HG03159 (cell line): ENCODE data around the gene SOD2.
A peak's percentile ranks its signal among the peaks of the same experiment; 100 is the strongest.
"Not testable (repeated sequence)": the region's sequence is repeated elsewhere in the genome, so short reads cannot be mapped to it uniquely, and the experiment has no call there.

ENCODE experiments used
- ATAC-seq: cut with Tn5 transposase; IDR thresholded peaks from one replicate; pipeline ENCODE4 v1.9.1; 2021; ENCODE audit warnings: mild to moderate bottlenecking, moderate library complexity; ENCODE audit not compliant: unreplicated experiment

The SOD2 gene

DNA sequence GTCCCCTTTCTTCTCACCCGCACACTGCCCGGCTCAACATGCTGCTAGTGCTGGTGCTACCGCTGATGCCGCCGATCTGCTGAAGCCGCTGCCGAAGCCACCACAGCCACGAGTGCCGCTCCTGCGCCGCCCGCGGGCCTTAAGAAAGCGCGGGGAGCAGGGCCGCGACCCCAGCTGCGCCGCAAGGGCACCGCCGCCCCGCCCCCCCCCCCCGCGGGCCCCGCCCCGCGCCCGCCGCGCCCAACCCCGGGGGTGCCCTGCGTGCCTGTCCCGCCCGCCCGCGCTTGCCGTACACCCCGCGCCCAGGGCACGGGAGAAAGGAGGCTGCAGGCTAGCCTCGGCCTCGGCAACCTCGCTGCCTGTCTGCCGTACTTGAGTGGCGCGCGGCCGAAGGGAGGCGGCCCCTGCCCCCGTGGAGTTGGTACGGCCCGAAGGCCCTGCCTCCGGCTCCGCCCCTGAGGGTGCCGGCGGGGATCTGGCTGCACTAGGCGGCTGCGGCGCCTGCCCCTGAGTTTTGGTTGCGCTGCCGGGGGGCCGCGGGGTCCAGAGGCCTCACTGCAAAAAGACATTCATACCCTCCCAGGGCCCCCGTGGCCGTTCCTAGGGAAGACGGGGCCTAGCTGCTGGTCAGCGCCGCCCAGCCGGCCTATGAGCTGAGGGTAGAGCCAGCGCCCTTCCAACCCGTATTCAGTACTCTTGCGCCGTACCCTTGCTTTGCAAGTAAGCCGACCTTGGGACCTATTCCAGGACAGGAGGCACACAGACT is at the start of gene SOD2:
Gene SOD2 (minus strand): TSS at position 114 of the 766 bp plus-strand sequence. CDS start 74 bp downstream, at position 40.
- peak; percentile 77 for ATAC-seq

DNA sequence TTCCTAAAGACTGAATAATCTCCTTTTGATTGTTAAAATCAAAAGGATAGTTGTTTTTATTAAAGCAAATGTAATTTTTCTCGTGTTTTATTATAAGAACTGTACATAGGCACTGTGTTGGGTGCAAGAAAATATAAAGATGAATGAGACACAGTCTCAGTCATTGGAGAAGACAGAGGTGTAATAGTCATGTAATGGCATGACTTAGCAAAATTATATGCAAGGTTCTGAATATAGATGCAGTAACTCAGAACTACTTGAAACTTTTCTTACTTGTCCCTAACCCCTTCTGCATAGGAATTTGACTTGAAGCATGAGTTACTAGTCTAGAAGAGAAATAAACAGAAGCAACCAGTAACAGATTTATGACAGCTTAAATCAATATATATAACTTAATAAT is 49.1 kb upstream of the SOD2 start:
- no peak for ATAC-seq

DNA sequence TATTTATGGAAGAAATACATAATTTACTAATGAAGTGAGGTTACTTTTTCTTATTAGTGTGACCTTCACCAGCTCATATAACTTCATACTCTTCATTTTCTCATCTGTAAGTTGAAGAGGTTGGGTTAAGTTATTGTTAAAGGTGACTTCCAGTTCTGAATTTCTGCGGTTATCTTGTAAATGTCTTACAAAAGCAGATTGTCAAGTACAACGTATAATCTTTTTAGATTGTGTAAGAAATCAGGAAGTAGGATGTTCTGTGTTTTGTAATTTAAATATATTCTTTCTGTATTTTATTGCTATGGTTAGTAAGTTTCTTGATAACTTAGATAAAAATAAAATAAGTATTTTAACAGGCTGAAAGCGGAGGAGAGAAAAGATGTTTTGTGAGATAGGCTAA is 46.3 kb upstream of the SOD2 start:
- ATAC-seq, result no peak

DNA sequence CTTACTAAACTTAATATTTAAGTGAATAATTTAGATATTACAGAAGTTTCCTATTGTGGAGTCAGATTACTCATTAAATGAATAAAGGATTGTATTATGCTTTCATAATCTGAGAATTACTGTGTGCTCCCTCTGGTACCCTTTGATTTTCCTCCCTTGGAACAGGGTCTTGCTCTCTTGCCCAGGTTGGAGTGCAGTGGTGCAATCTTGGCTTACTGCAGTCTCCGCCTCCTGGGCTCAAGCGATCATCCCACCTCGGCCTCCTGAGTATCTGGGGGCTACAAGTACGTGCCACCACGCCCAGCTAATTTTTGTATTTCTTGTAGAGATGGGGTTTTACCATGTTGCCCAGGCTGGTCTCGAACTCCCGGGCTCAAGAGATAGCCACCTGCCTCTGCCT is 43.9 kb upstream of the SOD2 start:
- no peak for ATAC-seq

DNA sequence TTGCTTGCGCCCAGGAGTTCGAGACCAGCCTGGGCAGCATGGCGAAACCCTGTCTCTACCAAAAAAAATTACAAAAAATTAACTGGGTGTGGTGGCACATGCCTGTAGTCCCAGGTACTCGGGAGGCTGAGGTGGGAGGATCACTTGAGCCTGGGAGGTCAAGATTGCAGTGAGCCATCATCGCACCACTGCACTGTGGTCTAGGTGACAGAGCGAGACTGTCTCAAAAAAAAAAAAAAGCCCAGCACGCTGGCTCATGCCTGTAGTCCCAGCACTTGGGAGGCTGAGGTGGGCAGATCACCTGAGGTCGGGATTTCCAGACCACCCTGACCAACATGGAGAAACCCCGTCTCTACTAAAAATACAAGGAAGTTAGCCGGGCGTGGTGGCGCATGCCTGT is 40.4 kb upstream of the SOD2 start:
- ATAC-seq, result not testable (repeated sequence)

DNA sequence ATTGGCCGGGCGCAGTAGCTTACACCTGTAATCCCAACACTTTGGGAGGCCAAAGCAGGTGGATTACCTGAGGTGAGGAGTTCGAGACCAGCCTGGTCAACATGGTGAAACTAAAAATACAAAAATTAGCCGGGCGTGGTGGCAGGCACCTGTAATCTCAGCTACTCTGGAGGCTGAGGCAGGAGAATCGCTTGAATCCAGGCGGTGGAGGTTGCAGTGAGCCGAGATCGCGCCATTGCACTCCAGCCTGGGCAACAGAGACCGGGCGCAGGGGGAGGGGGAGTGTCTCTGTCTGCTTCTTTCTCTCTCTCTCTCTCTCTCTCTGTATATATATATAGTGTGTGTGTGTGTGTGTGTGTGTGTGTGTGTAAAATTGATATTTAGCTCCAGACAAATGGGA is 39.5 kb upstream of the SOD2 start:
- ATAC-seq, result not testable (repeated sequence)

DNA sequence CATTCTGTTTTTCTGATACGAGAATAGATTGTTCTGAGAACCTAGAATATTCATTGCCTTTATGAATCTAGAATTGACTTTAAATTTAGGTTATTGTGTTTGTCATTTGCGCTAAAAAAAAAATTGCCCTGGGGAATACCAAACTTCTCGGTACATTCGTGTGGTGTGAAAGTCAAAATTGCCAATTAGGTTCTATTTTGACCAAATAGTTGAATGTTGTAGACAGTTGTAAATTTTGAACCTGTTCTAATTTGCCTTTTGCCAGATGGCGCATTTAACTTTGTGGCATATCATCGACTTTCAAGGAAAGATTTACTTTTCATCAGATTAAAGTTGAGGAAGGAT is 37.3 kb upstream of the SOD2 start:
- ATAC-seq, result no peak

DNA sequence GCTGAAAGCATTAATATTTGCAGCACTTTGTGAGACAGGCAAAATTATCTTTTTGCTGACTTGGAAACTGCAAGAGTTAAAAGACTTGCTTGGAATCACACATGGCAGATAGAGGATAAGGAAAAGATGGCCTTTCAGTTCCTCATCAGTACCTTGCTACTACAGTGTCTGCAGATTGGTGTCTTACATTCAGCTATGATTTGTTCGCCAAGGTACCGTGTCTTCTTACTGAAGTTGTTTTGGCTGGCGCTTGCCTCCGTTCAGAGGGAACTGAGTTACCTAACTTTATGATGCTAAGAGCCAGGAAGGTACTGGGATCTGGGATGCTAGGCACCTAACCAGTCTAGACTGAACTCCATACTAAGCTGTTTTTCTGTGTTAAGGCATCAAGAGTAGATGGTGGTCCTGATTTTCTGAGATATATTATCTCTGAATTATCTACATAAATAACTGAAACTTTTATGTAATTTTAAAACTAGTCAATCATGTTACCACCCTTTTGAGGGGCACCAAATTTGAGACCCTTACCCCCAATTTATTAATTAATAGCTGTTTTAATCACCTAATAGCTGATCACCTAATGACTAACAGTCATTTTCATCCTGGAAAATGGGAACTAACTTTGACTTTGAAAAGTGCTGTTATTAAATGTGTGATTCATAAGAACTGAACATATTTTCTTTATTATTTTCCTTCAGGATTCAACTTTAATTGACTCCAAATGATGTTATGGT is 36.7 kb upstream of the SOD2 start:
- ATAC-seq, result no peak

DNA sequence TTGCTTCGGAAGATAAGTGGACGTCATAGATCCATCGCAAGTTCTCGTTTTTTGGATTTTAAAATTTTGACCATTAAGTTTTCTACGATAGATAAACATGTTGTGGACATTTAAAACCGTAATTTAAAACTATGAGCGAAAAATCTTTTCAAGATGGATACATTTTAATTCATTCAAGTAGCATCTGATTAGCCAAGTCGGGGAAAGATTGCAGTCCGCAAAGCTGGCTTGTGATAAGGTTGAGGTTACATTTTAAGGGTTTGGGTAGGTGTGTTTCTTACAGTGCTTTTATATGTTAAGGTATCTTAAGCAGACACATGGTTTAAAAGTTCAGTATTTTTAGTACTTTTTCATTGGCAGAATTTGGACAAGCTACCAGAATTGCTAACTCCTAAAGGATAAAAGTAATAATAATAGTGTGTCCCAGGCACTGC is 35.5 kb upstream of the SOD2 start:
- no peak for ATAC-seq

DNA sequence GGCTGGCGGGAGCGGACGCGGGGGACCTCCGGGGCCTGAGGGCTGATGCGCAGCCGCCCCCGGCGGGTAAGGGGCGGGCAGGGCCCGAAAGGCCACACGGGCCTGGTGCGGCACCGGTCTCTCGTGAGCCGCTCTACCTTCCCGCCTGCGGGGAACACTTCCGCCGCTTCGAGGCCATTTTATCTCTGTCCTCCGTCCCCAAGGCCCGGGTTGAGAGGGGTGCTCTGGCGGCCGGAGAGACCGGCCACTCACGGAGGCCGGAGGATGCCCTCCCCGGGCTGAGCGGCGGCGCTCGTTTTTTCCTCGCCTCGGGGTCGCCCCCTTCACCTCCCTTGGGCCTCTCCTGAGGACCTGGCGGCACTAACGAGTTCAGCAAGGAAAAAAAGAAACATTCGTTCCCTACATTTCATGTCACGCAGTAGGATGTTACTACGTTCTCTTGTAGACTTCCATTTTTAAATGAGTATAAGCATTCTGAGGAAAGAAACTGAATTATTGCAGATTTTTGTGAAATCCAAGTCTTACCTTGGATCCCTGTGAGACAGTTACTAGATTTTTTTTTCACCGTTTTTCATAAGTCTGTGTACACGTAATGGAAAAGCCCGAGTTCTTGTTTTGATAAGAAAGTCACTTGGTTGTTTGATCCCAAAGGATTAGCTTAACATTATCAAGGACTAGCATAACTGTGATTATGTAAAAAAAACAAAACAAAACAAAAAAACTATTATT is 34.8 kb upstream of the SOD2 start:
- peak; percentile 38 for ATAC-seq

DNA sequence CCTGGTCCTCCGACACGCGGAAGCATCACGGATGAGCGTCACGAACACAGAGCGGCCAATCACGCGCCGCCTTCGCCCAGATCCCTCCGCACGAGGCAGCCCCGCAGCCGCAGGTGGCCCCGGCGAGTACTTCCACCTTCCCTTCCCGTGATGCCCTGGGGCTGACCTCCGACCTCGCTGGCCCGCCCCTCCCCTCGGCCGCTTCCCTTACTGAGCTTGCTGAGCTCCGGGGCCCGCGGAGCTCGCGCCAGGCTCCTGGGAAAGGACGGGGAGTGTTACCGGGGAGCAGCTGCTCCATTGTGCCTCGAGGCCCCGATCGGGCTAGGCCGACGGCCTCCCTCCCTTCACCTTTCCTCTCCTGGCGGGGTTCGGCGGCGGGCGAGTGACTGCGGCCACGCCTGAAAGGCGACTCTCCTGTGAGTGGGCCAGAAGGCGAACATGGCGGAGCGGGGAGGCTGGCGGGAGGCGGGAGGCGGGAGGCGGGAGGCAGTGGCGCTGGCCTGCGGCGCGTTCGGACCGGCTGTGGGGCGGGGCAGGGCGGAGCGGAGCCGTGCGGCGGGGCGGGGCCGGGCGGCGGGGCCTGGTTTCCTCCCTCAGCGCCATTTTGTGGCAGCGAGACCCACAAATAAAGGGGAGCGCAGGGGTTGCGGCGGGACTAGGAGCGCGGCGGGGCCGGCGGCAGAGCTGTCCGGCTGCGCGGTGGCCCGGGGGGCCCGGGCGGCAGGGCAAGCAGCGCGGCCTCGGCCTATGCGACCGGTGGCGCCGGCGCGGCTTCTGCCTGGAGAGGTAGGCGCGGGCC is 34.1 kb upstream of the SOD2 start, which contains the start of gene WTAP:
Gene WTAP (plus strand): TSS at position 589 of the 799 bp plus-strand sequence. CDS start 8,760 bp downstream, outside the sequence.
- ATAC-seq, result peak; percentile 72

DNA sequence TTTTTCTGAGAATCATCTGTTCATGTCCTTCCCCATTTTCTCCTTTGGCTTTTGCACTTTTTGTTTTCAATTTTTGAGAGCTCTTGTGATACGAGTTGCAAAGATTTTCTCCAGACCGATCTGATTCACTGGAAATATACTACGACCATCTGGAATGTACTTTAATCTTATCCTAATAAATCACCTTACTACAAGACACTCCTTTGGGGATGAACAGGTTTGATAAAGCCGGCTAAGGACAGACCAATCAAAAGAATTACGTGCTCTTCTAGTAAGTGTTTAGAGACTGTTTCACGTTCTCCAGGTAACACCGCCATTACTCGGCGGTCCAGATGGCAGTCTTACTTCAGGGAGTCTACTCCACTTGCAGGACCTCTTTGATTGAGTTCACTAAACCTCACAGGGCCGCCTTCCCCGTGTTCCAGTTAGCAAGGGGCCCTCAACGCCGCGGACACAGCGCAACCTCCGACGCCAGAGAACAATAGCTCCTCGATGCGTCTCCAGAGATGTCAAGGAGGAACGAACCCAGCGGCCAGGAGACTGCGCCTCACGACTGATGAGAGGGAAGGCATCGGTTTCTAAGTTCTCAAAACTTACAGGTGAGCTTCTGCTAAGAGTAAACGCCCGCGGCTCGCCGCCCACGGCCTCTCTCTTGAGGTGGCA is 33.3 kb upstream of the SOD2 start:
- ATAC-seq, result peak; percentile 27

DNA sequence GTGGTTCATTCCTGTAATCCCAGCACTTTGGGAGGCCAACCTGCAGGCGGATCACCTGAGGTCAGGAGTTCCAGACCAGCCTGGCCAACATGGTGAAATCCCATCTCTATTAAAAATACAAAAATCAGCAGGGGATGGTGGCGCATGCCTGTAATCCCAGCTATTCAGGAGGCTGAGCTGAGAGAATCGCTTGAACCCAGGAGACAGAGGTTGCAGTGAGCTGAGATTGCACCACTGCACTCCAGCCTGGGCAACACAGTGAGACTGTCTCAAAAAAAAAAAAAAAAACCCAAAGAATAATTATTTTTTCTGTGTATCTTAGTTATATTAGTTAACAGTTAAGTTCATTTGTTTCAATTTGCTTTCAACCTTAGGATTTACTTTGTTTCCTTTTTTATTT is 32.2 kb upstream of the SOD2 start:
- not testable (repeated sequence) for ATAC-seq

DNA sequence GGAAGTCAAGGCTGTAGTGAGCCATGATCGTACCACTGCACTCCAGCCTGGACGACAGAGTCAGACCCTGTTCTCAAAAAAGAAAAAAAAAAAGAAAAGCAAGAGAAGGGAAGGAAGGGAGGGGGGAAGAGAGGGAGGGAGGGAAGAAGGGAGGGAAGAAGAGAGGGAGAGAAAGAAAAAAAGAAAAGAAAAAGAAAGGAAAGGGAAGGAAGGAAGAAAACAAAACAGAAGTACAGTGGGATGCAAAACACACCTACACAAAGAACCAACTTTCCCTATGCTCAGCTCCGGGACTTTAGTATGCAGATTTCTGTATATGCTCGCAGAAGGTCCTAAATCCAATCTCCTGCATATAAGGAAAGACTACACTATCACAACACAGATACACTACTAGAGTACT is 31.7 kb upstream of the SOD2 start:
- no peak for ATAC-seq

DNA sequence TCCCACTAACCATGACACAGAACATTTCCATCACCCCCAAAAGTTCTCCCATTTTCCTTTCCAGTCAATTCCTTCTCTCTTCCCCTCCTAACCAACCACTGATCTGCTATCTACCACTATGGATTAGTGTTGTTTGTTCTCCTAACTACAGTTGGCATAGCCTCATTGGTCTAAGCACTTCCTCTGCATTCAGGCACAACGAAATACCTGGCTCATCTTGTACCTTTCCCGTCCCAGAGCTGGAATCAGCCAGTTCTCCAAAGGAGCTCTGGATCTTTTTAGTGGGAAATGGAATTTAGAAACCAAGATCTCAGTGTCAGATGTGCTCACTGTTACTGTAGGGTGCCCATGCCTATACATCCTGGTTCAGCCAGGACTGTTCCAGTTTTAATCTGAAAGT is 30.2 kb upstream of the SOD2 start:
- no peak for ATAC-seq

DNA sequence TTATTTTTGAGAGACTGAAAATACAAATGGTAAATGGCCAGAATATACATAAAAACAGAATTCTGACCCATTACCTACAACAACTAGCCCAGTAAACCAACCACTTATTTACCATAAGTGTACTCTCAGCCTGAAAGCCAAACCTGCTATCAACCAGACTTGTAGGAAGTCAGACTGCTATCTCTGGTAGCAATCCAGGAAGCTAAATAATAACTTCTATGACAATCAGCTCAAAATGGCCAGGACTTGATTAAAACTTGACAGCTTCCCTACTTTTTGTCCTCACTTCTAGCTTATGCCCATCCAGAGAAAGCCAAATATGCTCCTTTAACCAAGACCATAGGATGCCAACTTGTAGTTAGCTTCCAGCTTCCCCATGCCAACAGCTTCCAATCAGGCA is 29.6 kb upstream of the SOD2 start:
- no peak for ATAC-seq

DNA sequence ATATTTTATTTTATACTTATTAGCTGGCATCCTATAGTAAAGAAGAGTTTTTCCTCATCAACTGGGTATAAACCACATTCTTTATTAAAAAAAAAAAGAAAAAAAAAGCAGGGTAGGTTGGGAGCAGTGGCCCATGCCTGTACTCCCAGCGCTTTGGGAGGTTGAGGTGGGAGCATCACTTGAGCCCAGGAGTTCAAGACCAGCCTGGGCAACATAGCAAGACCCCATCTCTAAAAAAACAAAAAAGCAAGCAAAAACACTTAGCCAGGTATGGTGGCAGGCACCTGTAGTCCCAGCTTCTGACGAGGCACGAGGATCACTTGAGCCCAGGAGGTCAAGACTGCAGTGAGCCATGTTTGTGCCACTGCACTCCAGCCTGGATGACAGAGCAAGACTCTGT is 28.9 kb upstream of the SOD2 start:
- not testable (repeated sequence) for ATAC-seq

DNA sequence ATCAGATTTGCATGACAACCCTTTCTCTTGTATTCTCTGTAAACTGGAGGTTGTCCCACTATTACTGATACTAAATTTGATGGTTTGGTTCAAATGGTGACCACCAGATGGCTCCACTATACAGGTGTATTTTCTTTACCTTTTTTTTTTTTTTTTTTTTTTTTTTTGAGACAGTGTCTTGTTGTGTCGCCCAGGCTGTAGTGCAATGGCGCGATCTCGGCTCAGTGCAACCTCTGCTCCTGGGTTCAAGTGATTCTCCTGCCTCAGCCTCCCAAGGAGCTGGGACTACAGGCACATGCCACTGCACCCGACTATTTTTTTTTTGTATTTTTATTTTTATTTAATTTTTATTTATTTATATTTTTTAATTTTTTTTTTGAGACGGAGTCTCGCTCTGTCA is 27.7 kb upstream of the SOD2 start:
- ATAC-seq, result no peak

DNA sequence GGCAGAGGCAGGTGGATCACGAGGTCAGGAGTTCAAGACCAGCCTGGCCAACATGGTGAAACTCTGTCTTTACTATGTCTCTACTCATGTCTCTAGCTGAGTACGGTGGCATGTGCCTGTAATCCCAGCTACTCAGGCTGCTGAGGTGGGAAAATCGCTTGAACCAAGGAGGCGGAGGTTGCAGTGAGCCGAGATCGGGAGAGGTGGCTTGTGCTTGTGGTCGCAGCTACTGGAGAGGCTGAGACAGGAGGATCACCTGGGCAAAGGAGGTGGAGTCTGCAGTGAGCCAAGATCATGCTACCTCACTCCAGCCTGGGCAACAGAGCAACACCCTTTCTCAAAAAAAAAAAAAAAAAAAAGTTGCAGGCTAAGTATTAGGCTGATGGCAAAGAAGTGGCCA is 26.2 kb upstream of the SOD2 start:
- ATAC-seq, result no peak

DNA sequence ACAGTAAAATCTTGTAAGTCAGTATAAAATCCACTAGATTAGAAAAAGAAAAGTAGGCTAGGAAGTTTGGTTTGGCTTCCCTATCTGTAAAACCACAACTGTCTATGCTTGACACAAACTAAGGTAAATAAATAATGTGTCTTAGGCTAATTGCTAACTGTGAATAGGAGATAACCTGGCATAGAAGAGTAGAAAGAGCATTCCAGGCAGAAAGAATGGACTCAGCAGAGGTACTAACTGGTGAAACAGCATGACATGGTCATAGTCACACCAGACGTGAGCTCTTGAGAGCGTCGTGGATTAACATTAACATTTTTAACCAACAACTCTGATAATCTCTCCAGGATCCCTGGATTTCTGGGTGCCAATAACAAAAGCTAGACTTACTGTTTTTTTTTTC is 25.6 kb upstream of the SOD2 start:
- ATAC-seq, result no peak
